H9 (cell line): ENCODE measurements around the gene TBC1D3I. TPM values are rescaled to one million over a fixed set of nuclear protein-coding genes. Genes with fewer than 3 reads are reported as not detected.
A peak's percentile ranks its signal among the peaks of the same experiment; 100 is the strongest.
"Not testable (repeated sequence)": the region's sequence is repeated elsewhere in the genome, so short reads cannot be mapped to it uniquely, and the experiment has no call there.

Experiments
- DNase-seq: peaks from one replicate; pipeline ENCODE4 v3.0.0-alpha.2; 2017
- H2AFZ ChIP-seq: one replicate; pipeline ENCODE4 v1.6.1; 2013; ENCODE audit warnings: mild to moderate bottlenecking, low read length, control low read depth, moderate library complexity
- H2AK5ac ChIP-seq: 2 replicates; pipeline ENCODE4 v1.6.1; 2013; ENCODE audit warnings: low read length, control low read depth, mixed read lengths; ENCODE audit not compliant: insufficient read length
- H2BK120ac ChIP-seq: one replicate; pipeline ENCODE4 v1.6.1; 2013; ENCODE audit warnings: low read depth, mild to moderate bottlenecking, low read length, control low read depth, inconsistent platforms; ENCODE audit not compliant: poor library complexity, severe bottlenecking
- H2BK12ac ChIP-seq: 2 replicates; pipeline ENCODE4 v1.6.1; 2013; ENCODE audit warnings: low read length, control low read depth, mixed read lengths, low read depth; ENCODE audit not compliant: insufficient read length
- H2BK15ac ChIP-seq: 2 replicates; pipeline ENCODE4 v1.6.1; 2013; ENCODE audit warnings: low read depth, low read length, control low read depth
- H2BK20ac ChIP-seq: one replicate; pipeline ENCODE4 v1.6.1; 2013; ENCODE audit warnings: low read depth, mild to moderate bottlenecking, low read length, control low read depth, inconsistent platforms; ENCODE audit not compliant: poor library complexity, severe bottlenecking
- H2BK5ac ChIP-seq: 2 replicates; pipeline ENCODE4 v1.6.1; 2013; ENCODE audit warnings: low read length, control low read depth, mixed read lengths; ENCODE audit not compliant: insufficient read length
- H3K14ac ChIP-seq: 2 replicates; pipeline ENCODE4 v1.6.1; 2013; ENCODE audit warnings: low read length, control low read depth; ENCODE audit not compliant: insufficient read depth
- H3K18ac ChIP-seq: 2 replicates; pipeline ENCODE4 v1.6.1; 2013; ENCODE audit warnings: low read depth, mild to moderate bottlenecking, mixed read lengths, low read length, control low read depth; ENCODE audit not compliant: insufficient read length
- H3K23ac ChIP-seq: 2 replicates; pipeline ENCODE4 v1.6.1; 2013; ENCODE audit warnings: low read length, control low read depth, mixed read lengths, low read depth; ENCODE audit not compliant: insufficient read length
- H3K23me2 ChIP-seq: 2 replicates; pipeline ENCODE4 v1.6.1; 2013; ENCODE audit warnings: low read depth, mild to moderate bottlenecking, mixed read lengths, low read length, control low read depth; ENCODE audit not compliant: insufficient read length, poor library complexity, severe bottlenecking
- H3K27ac ChIP-seq: 2 replicates; pipeline ENCODE4 v1.5.1; 2013; ENCODE audit warnings: low read length, control low read depth, mixed read lengths, low read depth; ENCODE audit not compliant: insufficient read length
- H3K27me3 ChIP-seq: 2 replicates; pipeline ENCODE4 v1.6.1; 2013; ENCODE audit warnings: low read length, control low read depth, inconsistent platforms; ENCODE audit not compliant: insufficient read depth
- H3K4ac ChIP-seq: 2 replicates; pipeline ENCODE4 v1.6.1; 2013; ENCODE audit warnings: low read depth, mild to moderate bottlenecking, control low read depth, inconsistent platforms, low read length, moderate library complexity
- H3K4me1 ChIP-seq: 2 replicates; pipeline ENCODE4 v1.6.1; 2013; ENCODE audit warnings: low read length, control low read depth, inconsistent platforms; ENCODE audit not compliant: insufficient read depth
- H3K4me2 ChIP-seq: 2 replicates; pipeline ENCODE4 v1.6.1; 2013; ENCODE audit warnings: low read length, control low read depth, mixed read lengths; ENCODE audit not compliant: insufficient read length, insufficient read depth
- H3K56ac ChIP-seq: 2 replicates; pipeline ENCODE4 v1.6.1; 2013; ENCODE audit warnings: low read depth, mild to moderate bottlenecking, mixed read lengths, low read length, control low read depth; ENCODE audit not compliant: insufficient read length
- H3K79me1 ChIP-seq: 2 replicates; pipeline ENCODE4 v1.6.1; 2013; ENCODE audit warnings: low read depth, mild to moderate bottlenecking, moderate library complexity, low read length, control low read depth, inconsistent platforms; ENCODE audit not compliant: insufficient read depth, poor library complexity, severe bottlenecking
- H3K79me2 ChIP-seq: 2 replicates; pipeline ENCODE4 v1.6.1; 2013; ENCODE audit warnings: low read length, control low read depth, inconsistent platforms; ENCODE audit not compliant: insufficient read depth
- H3K9ac ChIP-seq: 2 replicates; pipeline ENCODE4 v1.6.1; 2013; ENCODE audit warnings: low read length, control low read depth, mixed read lengths; ENCODE audit not compliant: insufficient read length; ENCODE audit errors: extremely low read depth
- H3K9me3 ChIP-seq: one replicate; pipeline ENCODE4 v1.6.1; 2013; ENCODE audit warnings: low read depth, low read length, inconsistent platforms; ENCODE audit not compliant: control insufficient read depth
- H3T11ph ChIP-seq: one replicate; pipeline ENCODE4 v1.6.1; 2013; ENCODE audit warnings: mild to moderate bottlenecking, low read length, control low read depth, inconsistent platforms
- H4K20me1 ChIP-seq: one replicate; pipeline ENCODE4 v1.6.1; 2013; ENCODE audit not compliant: control insufficient read depth, insufficient read length, insufficient read depth
- H4K5ac ChIP-seq: 2 replicates; pipeline ENCODE4 v1.6.1; 2013; ENCODE audit warnings: low read depth, mild to moderate bottlenecking, mixed read lengths, low read length, control low read depth; ENCODE audit not compliant: insufficient read length
- H4K8ac ChIP-seq: replicated peaks from 2 replicates; pipeline ENCODE4 v1.6.1; 2013; ENCODE audit warnings: low read length, control low read depth, mixed read lengths, low read depth; ENCODE audit not compliant: insufficient read length
- H4K91ac ChIP-seq: 2 replicates; pipeline ENCODE4 v1.6.1; 2013; ENCODE audit warnings: low read depth, mild to moderate bottlenecking, moderate library complexity, mixed read lengths, low read length, control low read depth; ENCODE audit not compliant: insufficient read length
- H3K27ac Mint-ChIP-seq, 3 experiments: 2 replicates in 2 of 3; 3 replicates in 1 of 3; pipeline ENCODE4 v1.8.0; 2020 to 2021; ENCODE audit warnings: mixed read lengths in 3 of 3, mild to moderate bottlenecking in 1 of 3, moderate library complexity in 1 of 3
- H3K27me3 Mint-ChIP-seq: 2 replicates; pipeline ENCODE4 v1.8.0; 2021; ENCODE audit warnings: low read depth, mild to moderate bottlenecking, moderate library complexity, mixed read lengths
- H3K36me3 Mint-ChIP-seq, 3 experiments: 2 replicates in 2 of 3; 3 replicates in 1 of 3; pipeline ENCODE4 v1.8.0; 2020 to 2021; ENCODE audit warnings: low read depth in 3 of 3, mixed read lengths in 3 of 3; ENCODE audit not compliant: insufficient read depth in 1 of 3
- H3K4me1 Mint-ChIP-seq, 2 experiments: 2 replicates each; pipeline ENCODE4 v1.8.0; 2020; ENCODE audit warnings: mixed read lengths in 2 of 2
- H3K4me3 Mint-ChIP-seq, 2 experiments: 2 replicates in 1 of 2; 3 replicates in 1 of 2; pipeline ENCODE4 v1.8.0; 2020 to 2021; ENCODE audit warnings: mild to moderate bottlenecking in 2 of 2, mixed read lengths in 2 of 2, moderate library complexity in 1 of 2
- H3K9me3 Mint-ChIP-seq, 2 experiments: 2 replicates in 1 of 2; 3 replicates in 1 of 2; pipeline ENCODE4 v1.8.0; 2020; ENCODE audit warnings: mild to moderate bottlenecking in 2 of 2, mixed read lengths in 2 of 2, moderate library complexity in 1 of 2
- WGBS: extraction: QIAGEN DNeasy Blood & Tissue Kit; methylation state at CpG from one replicate; pipeline ENCODE4 v1.1.7; 2013; ENCODE audit warnings: missing lambda C conversion rate, low lambda C conversion rate, mixed read lengths; ENCODE audit not compliant: insufficient read length; ENCODE audit errors: extremely low coverage; 5-methylcytosine and 5-hydroxymethylcytosine counted together
- total RNA-seq: library from RNA; stranded (reverse); gene quantifications from 2 replicates; pipeline ENCODE4 v1.2.1, GENCODE V29; 2021
- TF ChIP-seq, protein P1 (sequence below): fragments of 200-600 bp; sonication (generic); conservative IDR thresholded peaks from 3 replicates; pipeline ENCODE4 v1.8.0; 2021; ENCODE audit warnings: antibody characterized with exemption, mild to moderate bottlenecking

Gene TBC1D3I
- total RNA-seq, 1 experiment from 2014 or later, result 0.35 TPM

GRCh38 chr17:36212272-36212605, 52.1 kb downstream of the TBC1D3I start:
- no peak overlapping the region for H2AK5ac ChIP-seq
- no peak overlapping the region for H3T11ph ChIP-seq
- no peak overlapping the region for H3K23ac ChIP-seq
- H3K4me1 ChIP-seq, result no peaks in the 10 kb centered on the region
- H2BK15ac ChIP-seq, result no peak overlapping the region
- H2AFZ ChIP-seq, result no peak overlapping the region
- H3K27ac ChIP-seq, result no peak overlapping the region
- H3K36me3 Mint-ChIP-seq, result no peaks in the 10 kb centered on the region
- WGBS, result no CpG with 5 or more reads among the region's 4 CpGs
- H3K4ac ChIP-seq, result no peak overlapping the region
- H3K56ac ChIP-seq, result no peak overlapping the region
- H3K27me3 Mint-ChIP-seq, result peaks cover 7% of the 10 kb centered on the region; the same call in 1 of the 2 replicates
- peaks cover 7 to 8% of the 10 kb centered on the region in 2 experiments for H3K4me1 Mint-ChIP-seq
- H3K9me3 ChIP-seq, result no peaks in the 10 kb centered on the region
- H3K4me3 Mint-ChIP-seq, result no peak overlapping the region
- no peak overlapping the region for H3K27ac Mint-ChIP-seq
- H4K91ac ChIP-seq, result no peak overlapping the region
- H4K5ac ChIP-seq, result no peak overlapping the region
- no peaks in the 10 kb centered on the region for H3K27me3 ChIP-seq
- H2BK5ac ChIP-seq, result no peak overlapping the region
- H3K18ac ChIP-seq, result no peak overlapping the region
- H3K4me2 ChIP-seq, result no peak overlapping the region
- TF ChIP-seq, protein P1, sequence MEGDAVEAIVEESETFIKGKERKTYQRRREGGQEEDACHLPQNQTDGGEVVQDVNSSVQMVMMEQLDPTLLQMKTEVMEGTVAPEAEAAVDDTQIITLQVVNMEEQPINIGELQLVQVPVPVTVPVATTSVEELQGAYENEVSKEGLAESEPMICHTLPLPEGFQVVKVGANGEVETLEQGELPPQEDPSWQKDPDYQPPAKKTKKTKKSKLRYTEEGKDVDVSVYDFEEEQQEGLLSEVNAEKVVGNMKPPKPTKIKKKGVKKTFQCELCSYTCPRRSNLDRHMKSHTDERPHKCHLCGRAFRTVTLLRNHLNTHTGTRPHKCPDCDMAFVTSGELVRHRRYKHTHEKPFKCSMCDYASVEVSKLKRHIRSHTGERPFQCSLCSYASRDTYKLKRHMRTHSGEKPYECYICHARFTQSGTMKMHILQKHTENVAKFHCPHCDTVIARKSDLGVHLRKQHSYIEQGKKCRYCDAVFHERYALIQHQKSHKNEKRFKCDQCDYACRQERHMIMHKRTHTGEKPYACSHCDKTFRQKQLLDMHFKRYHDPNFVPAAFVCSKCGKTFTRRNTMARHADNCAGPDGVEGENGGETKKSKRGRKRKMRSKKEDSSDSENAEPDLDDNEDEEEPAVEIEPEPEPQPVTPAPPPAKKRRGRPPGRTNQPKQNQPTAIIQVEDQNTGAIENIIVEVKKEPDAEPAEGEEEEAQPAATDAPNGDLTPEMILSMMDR, result no peak
- H2BK120ac ChIP-seq, result no peak overlapping the region
- H2BK12ac ChIP-seq, result no peak overlapping the region
- no peak for DNase-seq
- H4K8ac ChIP-seq, result no peak overlapping the region
- H3K79me2 ChIP-seq, result no peaks in the 10 kb centered on the region
- H3K9me3 Mint-ChIP-seq, result no peaks in the 10 kb centered on the region
- H3K79me1 ChIP-seq, result no peaks in the 10 kb centered on the region
- H2BK20ac ChIP-seq, result no peak overlapping the region
- H3K23me2 ChIP-seq, result no peaks in the 10 kb centered on the region
- no peak overlapping the region for H3K9ac ChIP-seq
- no peaks in the 10 kb centered on the region for H4K20me1 ChIP-seq
- no peak overlapping the region for H3K14ac ChIP-seq

DNA sequence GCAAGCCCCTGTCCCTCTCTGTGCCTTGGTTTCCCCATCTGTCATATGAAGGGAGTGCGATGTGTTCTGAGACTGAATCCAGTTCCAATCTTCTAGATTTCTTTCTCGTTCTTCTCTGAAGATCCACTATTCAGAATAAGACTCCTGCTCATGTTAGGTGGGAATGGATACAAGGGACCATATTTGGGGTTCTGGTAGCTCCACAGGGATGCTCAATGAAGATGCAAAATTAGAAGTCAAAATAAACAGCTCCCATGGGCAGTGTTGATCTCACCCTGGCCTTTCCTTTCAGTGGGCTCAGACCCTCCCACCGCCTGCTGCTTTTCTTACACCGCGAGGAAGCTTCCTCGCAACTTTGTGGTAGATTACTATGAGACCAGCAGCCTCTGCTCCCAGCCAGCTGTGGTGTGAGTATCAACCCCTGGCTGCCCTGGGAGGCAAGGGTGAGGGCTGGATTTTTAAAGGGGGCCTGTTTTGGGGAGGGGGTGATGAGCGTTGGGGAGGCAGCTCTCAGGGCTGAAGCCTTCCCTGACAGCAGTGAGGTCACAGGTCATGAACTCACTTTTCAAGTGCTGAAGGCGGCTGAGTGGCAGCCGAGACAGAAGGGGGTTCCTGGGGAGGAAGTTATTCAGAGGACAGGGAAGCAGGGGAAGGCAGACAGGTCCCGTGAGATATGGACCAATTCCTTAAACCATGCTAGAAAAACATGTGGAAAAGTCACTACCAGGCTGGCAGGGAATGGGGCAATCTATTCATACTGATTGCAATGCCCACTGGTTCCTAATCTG, 52.7 kb downstream of the TBC1D3I start:
- not testable (repeated sequence) for H3K18ac ChIP-seq, H3K9me3 Mint-ChIP-seq, H3K23me2 ChIP-seq, H2AFZ ChIP-seq, H3K36me3 Mint-ChIP-seq, H4K5ac ChIP-seq, H3K27ac ChIP-seq, H2BK120ac ChIP-seq, H3K79me1 ChIP-seq, H3K4me1 ChIP-seq, H3K9me3 ChIP-seq, H3K56ac ChIP-seq, H3T11ph ChIP-seq, H2BK20ac ChIP-seq, H3K27me3 ChIP-seq, H3K4me1 Mint-ChIP-seq, H3K79me2 ChIP-seq, H3K14ac ChIP-seq, H3K4ac ChIP-seq, H2AK5ac ChIP-seq, H4K20me1 ChIP-seq, H2BK15ac ChIP-seq, H3K4me2 ChIP-seq, H3K9ac ChIP-seq, DNase-seq, H3K4me3 Mint-ChIP-seq, H4K8ac ChIP-seq, H2BK12ac ChIP-seq, H2BK5ac ChIP-seq, H3K23ac ChIP-seq, H4K91ac ChIP-seq
- no CpG with 5 or more reads among the region's 10 CpGs for WGBS
- H3K27me3 Mint-ChIP-seq, result peaks cover 12% of the 10 kb centered on the region; the same call in 1 of the 2 replicates
- peak overlapping the region in 1 of 3 experiments; percentile 59; a peak in 1 of 7 replicates for H3K27ac Mint-ChIP-seq
